HepG2 (cell line): ENCODE results near the gene FXR2. TPM values are rescaled to one million over a fixed set of nuclear protein-coding genes. Genes with fewer than 3 reads are reported as not detected.

ENCODE experiments used
- ATM ChIP-seq: fragments of 450-650 bp; IDR thresholded peaks from 2 replicates; pipeline ENCODE4 v1.7.1; 2017; ENCODE audit warnings: mild to moderate bottlenecking, borderline replicate concordance
- EED ChIP-seq: sonication (generic); formaldehyde crosslinking; IDR thresholded peaks from 2 replicates; pipeline ENCODE4 v1.5.0; 2020; ENCODE audit warnings: mild to moderate bottlenecking, missing genetic modification reagents
- ETV6 ChIP-seq: sonication (generic); formaldehyde crosslinking; conservative IDR thresholded peaks from 2 replicates; pipeline ENCODE4 v1.4.0; 2020; ENCODE audit warnings: missing genetic modification reagents
- FIP1L1 ChIP-seq: fragments of 200-400 bp; formaldehyde crosslinking; IDR thresholded peaks from 2 replicates; pipeline ENCODE4 v1.6.1; 2018; ENCODE audit warnings: low read depth, mild to moderate bottlenecking, low read length, moderate library complexity, borderline replicate concordance; ENCODE audit not compliant: insufficient read depth
- HNF1A ChIP-seq, 2 experiments: sonication (generic) in 1 of 2; formaldehyde crosslinking in 1 of 2; IDR thresholded peaks; 2 replicates each; pipeline versions ENCODE4 v1.4.0 to v1.6.1; 2016 to 2020; ENCODE audit warnings: borderline replicate concordance in 1 of 2, low read depth in 1 of 2, mild to moderate bottlenecking in 1 of 2, missing genetic modification reagents in 1 of 2
- IRF9 ChIP-seq: sonication (generic); formaldehyde crosslinking; IDR thresholded peaks from 2 replicates; pipeline ENCODE4 v1.8.0; 2022; ENCODE audit warnings: missing genetic modification reagents, mild to moderate bottlenecking, borderline replicate concordance
- LBX2 ChIP-seq: sonication (generic); formaldehyde crosslinking; IDR thresholded peaks from 2 replicates; pipeline ENCODE4 v1.5.0; 2020; ENCODE audit warnings: missing genetic modification reagents, mild to moderate bottlenecking, borderline replicate concordance
- NBN ChIP-seq: fragments of 450-650 bp; conservative IDR thresholded peaks from 2 replicates; pipeline ENCODE4 v1.6.1; 2017
- NFYB ChIP-seq: sonication (generic); formaldehyde crosslinking; IDR thresholded peaks from 2 replicates; pipeline ENCODE4 v1.4.0; 2020; ENCODE audit warnings: missing genetic modification reagents
- TRIM24 ChIP-seq: sonication (generic); formaldehyde crosslinking; IDR thresholded peaks from 2 replicates; pipeline ENCODE4 v1.8.0; 2022; ENCODE audit warnings: mild to moderate bottlenecking, missing genetic modification reagents
- ZFP1 ChIP-seq: IDR thresholded peaks from 2 replicates; pipeline ENCODE4 v1.6.1; 2016
- ZFYVE20 ChIP-seq: sonication (generic); formaldehyde crosslinking; IDR thresholded peaks from 2 replicates; pipeline ENCODE4 v1.8.0; 2023; ENCODE audit warnings: low read depth, mild to moderate bottlenecking, moderate library complexity, missing genetic modification reagents, borderline replicate concordance
- ZMAT3 ChIP-seq: sonication (generic); formaldehyde crosslinking; conservative IDR thresholded peaks from 2 replicates; pipeline ENCODE4 v1.7.0; 2021; ENCODE audit warnings: missing genetic modification reagents
- ZNF224 ChIP-seq: sonication (generic); formaldehyde crosslinking; IDR thresholded peaks from 2 replicates; pipeline ENCODE4 v1.5.0; 2020; ENCODE audit warnings: mild to moderate bottlenecking, missing genetic modification reagents
- ZNF296 ChIP-seq: sonication (generic); formaldehyde crosslinking; conservative IDR thresholded peaks from 2 replicates; pipeline ENCODE4 v1.5.0; 2020; ENCODE audit warnings: mild to moderate bottlenecking, missing genetic modification reagents
- ZNF646 ChIP-seq: sonication (generic); formaldehyde crosslinking; IDR thresholded peaks from 2 replicates; pipeline ENCODE4 v1.9.0; 2021; ENCODE audit warnings: mild to moderate bottlenecking, missing genetic modification reagents
- ZNF737 ChIP-seq: sonication (generic); formaldehyde crosslinking; IDR thresholded peaks from 2 replicates; pipeline ENCODE4 v1.5.0; 2020; ENCODE audit warnings: missing genetic modification reagents, mild to moderate bottlenecking, borderline replicate concordance
- polyA plus RNA-seq, 8 experiments: library from polyadenylated mRNA; depleted of rRNA in 3 of 8; stranded (reverse) in 7 of 8; unstranded in 1 of 8; fragments of >200 nt; fragmentation: Illumina TruSeq in 4 of 8; extraction: Trizol in 4 of 8; gene quantifications; 2 replicates each; pipeline versions ENCODE4 v1.2.1 to v1.2.3, GENCODE V29; 2011 to 2016; ENCODE audit warnings: low read depth in 4 of 8, missing spikeins in 1 of 8, mixed read lengths in 1 of 8; ENCODE audit not compliant: insufficient read depth in 1 of 8
- total RNA-seq, 5 experiments: library from RNA; depleted of rRNA; stranded (reverse); fragments of >200 nt; fragmentation: Illumina TruSeq; extraction: Trizol; gene quantifications; 2 replicates each; pipeline ENCODE4 v1.2.3, GENCODE V29; 2016; ENCODE audit warnings: low read depth in 1 of 5

The FXR2 gene
- total and polyA plus RNA-seq, 2 of the 13 experiments (the other 11 are each of a cell fraction or from before 2014, with no cell fraction given), result 20.9 to 24.4 TPM

GRCh38 chr17:7561589-7562207, 53.0 kb downstream of the FXR2 start, which contains the start of gene SENP3 (continued):
- TF ChIP-seq HNF1A (IDR thresholded peaks at IDR 0.05; ENCODE audit: low read depth) (no peak), HNF1A (CRISPR knock-in tag; IDR thresholded peaks at IDR 0.05; ENCODE audit: borderline replicate concordance) (peak; percentile 47; the same call in 1 of the 2 replicates), NFYB (CRISPR knock-in tag) (peak; percentile 59), ZMAT3 (CRISPR knock-in tag) (no peak), ATM (no peak), ZFP1 (CRISPR knock-in tag) (no peak), FIP1L1 (no peak), ZFYVE20 (CRISPR knock-in tag) (no peak), ZNF296 (CRISPR knock-in tag) (no peak), IRF9 (CRISPR knock-in tag) (no peak; the same call in 1 of the 2 replicates), ZNF737 (no peak), EED (no peak), ETV6 (CRISPR knock-in tag) (no peak), ZNF224 (CRISPR knock-in tag) (0 out of 2 replicates have a peak, but pooled peaks have one; percentile 64), TRIM24 (CRISPR knock-in tag) (no peak), LBX2 (CRISPR knock-in tag) (0 out of 2 replicates have a peak, but pooled peaks have one; percentile 26), ZNF646 (CRISPR knock-in tag) (no peak), NBN (no peak)
